ENCODE data around the gene PRSS8.

DNA sequence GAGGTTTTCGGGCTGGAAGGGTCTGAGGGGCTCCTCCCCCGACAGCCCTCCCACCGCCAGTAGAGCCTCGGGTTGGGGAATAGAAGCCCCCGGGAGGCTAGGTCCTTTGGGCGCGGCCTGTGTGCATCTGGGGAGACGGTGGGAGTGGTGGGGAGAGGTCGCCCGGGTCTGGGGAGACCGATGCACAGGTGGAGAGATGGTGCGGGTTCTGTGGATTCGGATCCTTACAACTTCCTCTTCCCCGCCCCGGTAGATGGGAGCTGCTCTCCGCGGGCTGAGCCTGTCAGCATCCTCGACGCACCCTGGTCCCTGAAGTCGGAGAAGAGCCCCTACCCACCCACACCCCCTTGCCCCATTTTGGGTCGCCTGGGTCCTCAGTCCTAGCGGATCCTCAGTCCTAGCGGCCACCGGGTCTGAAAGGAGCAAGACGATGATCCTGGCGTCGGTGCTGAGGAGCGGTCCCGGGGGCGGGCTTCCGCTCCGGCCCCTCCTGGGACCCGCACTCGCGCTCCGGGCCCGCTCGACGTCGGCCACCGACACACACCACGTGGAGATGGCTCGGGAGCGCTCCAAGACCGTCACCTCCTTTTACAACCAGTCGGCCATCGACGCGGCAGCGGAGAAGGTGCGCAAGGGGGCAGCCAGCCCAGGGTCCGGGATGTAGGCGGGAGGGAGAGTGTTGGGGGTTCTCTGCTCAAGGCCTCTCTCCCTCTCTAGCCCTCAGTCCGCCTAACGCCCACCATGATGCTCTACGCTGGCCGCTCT is 26.6 kb downstream of the PRSS8 start:
- TF ChIP-seq, protein P1, sequence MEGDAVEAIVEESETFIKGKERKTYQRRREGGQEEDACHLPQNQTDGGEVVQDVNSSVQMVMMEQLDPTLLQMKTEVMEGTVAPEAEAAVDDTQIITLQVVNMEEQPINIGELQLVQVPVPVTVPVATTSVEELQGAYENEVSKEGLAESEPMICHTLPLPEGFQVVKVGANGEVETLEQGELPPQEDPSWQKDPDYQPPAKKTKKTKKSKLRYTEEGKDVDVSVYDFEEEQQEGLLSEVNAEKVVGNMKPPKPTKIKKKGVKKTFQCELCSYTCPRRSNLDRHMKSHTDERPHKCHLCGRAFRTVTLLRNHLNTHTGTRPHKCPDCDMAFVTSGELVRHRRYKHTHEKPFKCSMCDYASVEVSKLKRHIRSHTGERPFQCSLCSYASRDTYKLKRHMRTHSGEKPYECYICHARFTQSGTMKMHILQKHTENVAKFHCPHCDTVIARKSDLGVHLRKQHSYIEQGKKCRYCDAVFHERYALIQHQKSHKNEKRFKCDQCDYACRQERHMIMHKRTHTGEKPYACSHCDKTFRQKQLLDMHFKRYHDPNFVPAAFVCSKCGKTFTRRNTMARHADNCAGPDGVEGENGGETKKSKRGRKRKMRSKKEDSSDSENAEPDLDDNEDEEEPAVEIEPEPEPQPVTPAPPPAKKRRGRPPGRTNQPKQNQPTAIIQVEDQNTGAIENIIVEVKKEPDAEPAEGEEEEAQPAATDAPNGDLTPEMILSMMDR (conservative IDR thresholded peaks at IDR 0.05): no peak
- no peak for TF ChIP-seq EZH2 (IDR thresholded peaks at IDR 0.05; ENCODE audit: low read depth)
